Astrocyte (in vitro differentiated cells and primary cell): ENCODE measurements around the gene IL13.

ENCODE experiments used
- EZH2 ChIP-seq: IDR thresholded peaks from 2 replicates; pipeline ENCODE4 v1.6.1; 2012; ENCODE audit warnings: mild to moderate bottlenecking, low read length, inconsistent platforms; ENCODE audit not compliant: insufficient read depth
- TF ChIP-seq, protein P1 (sequence below): IDR thresholded peaks from 2 replicates; pipeline ENCODE4 v1.5.1; 2011; ENCODE audit warnings: low read depth, mild to moderate bottlenecking, inconsistent platforms, low read length, moderate library complexity; ENCODE audit not compliant: insufficient read depth

DNA sequence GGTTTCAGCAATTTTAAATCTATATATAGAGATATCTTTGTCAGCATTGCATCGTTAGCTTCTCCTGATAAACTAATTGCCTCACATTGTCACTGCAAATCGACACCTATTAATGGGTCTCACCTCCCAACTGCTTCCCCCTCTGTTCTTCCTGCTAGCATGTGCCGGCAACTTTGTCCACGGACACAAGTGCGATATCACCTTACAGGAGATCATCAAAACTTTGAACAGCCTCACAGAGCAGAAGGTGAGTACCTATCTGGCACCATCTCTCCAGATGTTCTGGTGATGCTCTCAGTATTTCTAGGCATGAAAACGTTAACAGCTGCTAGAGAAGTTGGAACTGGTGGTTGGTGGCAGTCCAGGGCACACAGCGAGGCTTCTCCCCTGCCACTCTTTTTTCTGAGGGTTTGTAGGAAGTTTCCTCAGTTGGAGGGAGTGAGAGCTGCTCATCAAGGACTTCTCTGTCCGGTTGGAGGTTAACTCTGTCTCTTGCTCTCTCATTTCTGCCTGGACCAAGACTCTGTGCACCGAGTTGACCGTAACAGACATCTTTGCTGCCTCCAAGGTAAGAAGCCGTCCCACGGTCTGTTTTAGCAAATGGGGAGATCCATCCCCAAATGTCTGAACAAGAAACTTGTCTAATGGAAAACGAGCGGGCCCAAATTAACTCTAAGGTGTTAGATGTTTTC, 16.1 kb downstream of the IL13 start, which contains the start of gene IL4:
- TF ChIP-seq, protein P1, sequence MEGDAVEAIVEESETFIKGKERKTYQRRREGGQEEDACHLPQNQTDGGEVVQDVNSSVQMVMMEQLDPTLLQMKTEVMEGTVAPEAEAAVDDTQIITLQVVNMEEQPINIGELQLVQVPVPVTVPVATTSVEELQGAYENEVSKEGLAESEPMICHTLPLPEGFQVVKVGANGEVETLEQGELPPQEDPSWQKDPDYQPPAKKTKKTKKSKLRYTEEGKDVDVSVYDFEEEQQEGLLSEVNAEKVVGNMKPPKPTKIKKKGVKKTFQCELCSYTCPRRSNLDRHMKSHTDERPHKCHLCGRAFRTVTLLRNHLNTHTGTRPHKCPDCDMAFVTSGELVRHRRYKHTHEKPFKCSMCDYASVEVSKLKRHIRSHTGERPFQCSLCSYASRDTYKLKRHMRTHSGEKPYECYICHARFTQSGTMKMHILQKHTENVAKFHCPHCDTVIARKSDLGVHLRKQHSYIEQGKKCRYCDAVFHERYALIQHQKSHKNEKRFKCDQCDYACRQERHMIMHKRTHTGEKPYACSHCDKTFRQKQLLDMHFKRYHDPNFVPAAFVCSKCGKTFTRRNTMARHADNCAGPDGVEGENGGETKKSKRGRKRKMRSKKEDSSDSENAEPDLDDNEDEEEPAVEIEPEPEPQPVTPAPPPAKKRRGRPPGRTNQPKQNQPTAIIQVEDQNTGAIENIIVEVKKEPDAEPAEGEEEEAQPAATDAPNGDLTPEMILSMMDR: no peak
- no peak for TF ChIP-seq EZH2
